GM23248 (cell line): ENCODE data around the gene MAPK8.

Experiments used
- EZH2 ChIP-seq: fragments of 200-600 bp; sonication (generic); IDR thresholded peaks from 2 replicates; pipeline ENCODE4 v1.6.1; 2018; ENCODE audit warnings: antibody characterized with exemption, mild to moderate bottlenecking; ENCODE audit not compliant: insufficient read depth, poor library complexity, severe bottlenecking
- EZH2phosphoT487 ChIP-seq: fragments of 200-600 bp; sonication (generic); IDR thresholded peaks from 2 replicates; pipeline ENCODE4 v1.6.1; 2018; ENCODE audit warnings: antibody characterized with exemption, moderate library complexity, mild to moderate bottlenecking, low read depth; ENCODE audit not compliant: insufficient read depth

DNA sequence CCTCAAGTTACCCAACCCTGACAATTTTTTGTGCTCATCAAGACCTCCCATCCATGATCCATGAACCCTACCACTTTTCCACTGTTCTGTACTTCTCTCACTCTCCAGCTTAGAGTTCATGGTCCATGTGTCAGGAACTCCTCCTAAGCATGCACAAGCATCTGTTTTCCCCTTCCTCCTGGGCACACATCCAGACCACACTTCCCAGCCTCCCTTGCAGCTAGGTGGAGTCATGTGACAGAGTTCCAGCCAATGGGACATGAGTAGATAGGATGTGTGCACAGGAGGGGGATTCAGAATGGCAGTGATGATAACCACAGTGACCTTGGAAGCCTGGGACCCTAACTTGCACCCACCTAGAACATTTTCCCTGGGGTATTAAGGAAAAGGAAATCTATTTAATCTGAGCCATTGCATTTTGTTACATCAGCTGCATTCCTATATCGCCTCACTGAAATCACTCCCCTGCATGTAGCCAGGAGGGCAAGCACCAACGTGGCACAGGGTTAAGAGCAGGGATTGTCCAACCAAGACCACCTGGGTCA lies 22.4 kb upstream of the MAPK8 start:
- TF ChIP-seq EZH2phosphoT487 (no peak), EZH2 (no peak)
